Measurements from ENCODE around the gene PRSS27.
A peak's percentile ranks its signal among the peaks of the same experiment; 100 is the strongest.
"Not testable (repeated sequence)": the region's sequence is repeated elsewhere in the genome, so short reads cannot be mapped to it uniquely, and the experiment has no call there.

PRSS27 gene

GRCh38 chr16:2692251-2692947, 27.6 kb downstream of the PRSS27 start:
- DNase-seq, result no peak

- no peak for DNase-seq
Measured at GRCh38 chr16:2691491-2692248, 28.4 kb downstream of the PRSS27 start.

GRCh38 chr16:2690852-2691251, 29.2 kb downstream of the PRSS27 start:
- DNase-seq, result no peak

- DNase-seq, result no peak
Measured at GRCh38 chr16:2689968-2690801, 29.8 kb downstream of the PRSS27 start.

- DNase-seq, result not testable (repeated sequence)
Measured at GRCh38 chr16:2689422-2689821, 30.6 kb downstream of the PRSS27 start.

- no peak for DNase-seq
Measured at GRCh38 chr16:2687531-2688308, 32.3 kb downstream of the PRSS27 start.

- DNase-seq, result peak; percentile 13 to 79
Measured at GRCh38 chr16:2686912-2687507, 33.0 kb downstream of the PRSS27 start.

GRCh38 chr16:2686075-2686474, 33.9 kb downstream of the PRSS27 start:
- DNase-seq, result not testable (repeated sequence)

GRCh38 chr16:2683041-2683440, 37.0 kb downstream of the PRSS27 start:
- DNase-seq, result not testable (repeated sequence)

- DNase-seq, result peak; percentile 86 to 87
Measured at GRCh38 chr16:2682209-2683021, 37.6 kb downstream of the PRSS27 start, which contains the start of gene KCTD5. KCTD5 (plus strand) TSS chr16:2682523; CDS start chr16:2682549, 26 bp downstream.

GRCh38 chr16:2680360-2680759, 39.7 kb downstream of the PRSS27 start:
- DNase-seq, result not testable (repeated sequence)

GRCh38 chr16:2679902-2680301, 40.1 kb downstream of the PRSS27 start:
- not testable (repeated sequence) for DNase-seq

GRCh38 chr16:2678206-2678965, 41.6 kb downstream of the PRSS27 start:
- DNase-seq, result not testable (repeated sequence)

GRCh38 chr16:2676937-2677336, 43.1 kb downstream of the PRSS27 start:
- not testable (repeated sequence) for DNase-seq

- no peak for DNase-seq
Measured at GRCh38 chr16:2675714-2676113, 44.3 kb downstream of the PRSS27 start.

GRCh38 chr16:2675021-2675420, 45.0 kb downstream of the PRSS27 start:
- no peak for DNase-seq

GRCh38 chr16:2673066-2673999, 46.7 kb downstream of the PRSS27 start:
- DNase-seq, result peak; percentile 86 to 88

GRCh38 chr16:2671741-2672140, 48.3 kb downstream of the PRSS27 start:
- DNase-seq, result no peak

GRCh38 chr16:2671193-2671592, 48.8 kb downstream of the PRSS27 start:
- DNase-seq, result not testable (repeated sequence)

All from bone marrow (tissue), 2 donors.